Kidney (tissue), 14 donors: ENCODE data around the gene SLC29A4. TPM values are rescaled to one million over a fixed set of nuclear protein-coding genes. Genes with fewer than 3 reads are reported as not detected.
"Not testable (repeated sequence)": the region's sequence is repeated elsewhere in the genome, so short reads cannot be mapped to it uniquely, and the experiment has no call there.

Experiments used
- DNase-seq, 5 donors: peaks; one replicate each; pipeline ENCODE4 v3.0.0-alpha.2; 2013 to 2020
- FAIRE-seq: peaks from 2 replicates; lab custom pipeline; 2012; peaks lifted over from hg19 to GRCh38; lab: Jason Lieb, UNC
- H3K27ac ChIP-seq, 2 donors: one replicate each; pipeline ENCODE4 v1.7.0; 2013; ENCODE audit warnings: low read depth in 2 of 2, low read length in 2 of 2, inconsistent platforms in 1 of 2
- H3K27me3 ChIP-seq: one replicate; pipeline ENCODE4 v1.7.1; 2013; ENCODE audit warnings: low read length, inconsistent platforms; ENCODE audit not compliant: control insufficient read depth, insufficient read depth
- H3K36me3 ChIP-seq, 3 donors: one replicate each; pipeline versions ENCODE4 v1.7.0 to v1.7.1; 2013; ENCODE audit warnings: low read length in 3 of 3, control low read depth in 1 of 3, inconsistent platforms in 1 of 3; ENCODE audit not compliant: insufficient read depth in 3 of 3, control insufficient read depth in 2 of 3
- H3K4me1 ChIP-seq, 3 donors: one replicate each; pipeline versions ENCODE4 v1.7.0 to v1.7.1; 2013; ENCODE audit warnings: low read length in 3 of 3, inconsistent platforms in 1 of 3, low read depth in 1 of 3; ENCODE audit not compliant: control insufficient read depth in 2 of 3, insufficient read depth in 2 of 3
- H3K4me3 ChIP-seq, 3 donors: one replicate each; pipeline versions ENCODE4 v1.7.0 to v1.8.1; 2013; ENCODE audit warnings: low read length in 3 of 3, control low read depth in 1 of 3, inconsistent platforms in 1 of 3
- H3K9ac ChIP-seq, 3 donors: one replicate each; pipeline versions ENCODE4 v1.7.0 to v1.7.1; 2013; ENCODE audit warnings: low read length in 3 of 3, control low read depth in 1 of 3, inconsistent platforms in 1 of 3
- H3K9me3 ChIP-seq, 3 donors: one replicate each; pipeline versions ENCODE4 v1.7.0 to v1.7.1; 2013; ENCODE audit warnings: low read length in 3 of 3, control low read depth in 1 of 3, inconsistent platforms in 1 of 3; ENCODE audit not compliant: control insufficient read depth in 2 of 3, insufficient read depth in 1 of 3
- intact Hi-C: fragments of 100-400 bp; cut with DNase I; formaldehyde crosslinking; loops from one replicate; pipeline ENCODE4 v1.11.1; 2022
- polyA plus RNA-seq: library from polyadenylated mRNA; stranded (reverse); fragments of 350-450 nt; fragmentation: Illumina TruSeq; extraction: RNeasy Lipid Tissue Mini Kit (QIAGEN cat#74804); gene quantifications from one replicate; pipeline ENCODE4 v1.2.3, GENCODE V29; 2014; ENCODE audit warnings: low read depth, low replicate concordance; ENCODE audit not compliant: insufficient read depth
- total RNA-seq: library from RNA; stranded (reverse); fragmentation: NEBNext Ultra II Directional; extraction: Animal tissue kit (Norgen Biotek cat#: 25700); gene quantifications from one replicate; pipeline ENCODE4 v1.2.1, GENCODE V29; 2021
- TF ChIP-seq, protein P1 (sequence below): IDR thresholded peaks from 3 replicates; pipeline ENCODE4 v1.5.1; 2012; ENCODE audit warnings: mild to moderate bottlenecking, moderate library complexity, borderline replicate concordance; ENCODE audit not compliant: insufficient read depth; ENCODE audit errors: extremely low read depth
- donor health status: control.
- donor health status: control.
- donor health status: control.
- donor health status: control.
- donor health status: control.
- donor health status: DM: yes; HTN: yes; CAD: no.
- donor health status: Normal renal cell carcinoma (clear cell type).

The SLC29A4 gene
- total and polyA plus RNA-seq, 2 donors from 2014 or later: 3.4 to 6.8 TPM

- H3K4me3 ChIP-seq: no peak overlapping the region
- H3K27ac ChIP-seq: no peak overlapping the region
- H3K27me3 ChIP-seq: no peaks in the 10 kb centered on the region
- TF ChIP-seq, protein P1, sequence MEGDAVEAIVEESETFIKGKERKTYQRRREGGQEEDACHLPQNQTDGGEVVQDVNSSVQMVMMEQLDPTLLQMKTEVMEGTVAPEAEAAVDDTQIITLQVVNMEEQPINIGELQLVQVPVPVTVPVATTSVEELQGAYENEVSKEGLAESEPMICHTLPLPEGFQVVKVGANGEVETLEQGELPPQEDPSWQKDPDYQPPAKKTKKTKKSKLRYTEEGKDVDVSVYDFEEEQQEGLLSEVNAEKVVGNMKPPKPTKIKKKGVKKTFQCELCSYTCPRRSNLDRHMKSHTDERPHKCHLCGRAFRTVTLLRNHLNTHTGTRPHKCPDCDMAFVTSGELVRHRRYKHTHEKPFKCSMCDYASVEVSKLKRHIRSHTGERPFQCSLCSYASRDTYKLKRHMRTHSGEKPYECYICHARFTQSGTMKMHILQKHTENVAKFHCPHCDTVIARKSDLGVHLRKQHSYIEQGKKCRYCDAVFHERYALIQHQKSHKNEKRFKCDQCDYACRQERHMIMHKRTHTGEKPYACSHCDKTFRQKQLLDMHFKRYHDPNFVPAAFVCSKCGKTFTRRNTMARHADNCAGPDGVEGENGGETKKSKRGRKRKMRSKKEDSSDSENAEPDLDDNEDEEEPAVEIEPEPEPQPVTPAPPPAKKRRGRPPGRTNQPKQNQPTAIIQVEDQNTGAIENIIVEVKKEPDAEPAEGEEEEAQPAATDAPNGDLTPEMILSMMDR: no peak
- peaks cover 4 to 26% (median 14%) of the 10 kb centered on the region in 3 donors for H3K36me3 ChIP-seq
- H3K9ac ChIP-seq: no peak overlapping the region
- FAIRE-seq: no peak
- H3K9me3 ChIP-seq: no peaks in the 10 kb centered on the region
- DNase-seq: no peak
- H3K4me1 ChIP-seq: no peaks in the 10 kb centered on the region
- intact Hi-C loops: no loop called here
Observed at GRCh38 chr7:5314864-5315263, 32.1 kb downstream of the SLC29A4 start.

DNA sequence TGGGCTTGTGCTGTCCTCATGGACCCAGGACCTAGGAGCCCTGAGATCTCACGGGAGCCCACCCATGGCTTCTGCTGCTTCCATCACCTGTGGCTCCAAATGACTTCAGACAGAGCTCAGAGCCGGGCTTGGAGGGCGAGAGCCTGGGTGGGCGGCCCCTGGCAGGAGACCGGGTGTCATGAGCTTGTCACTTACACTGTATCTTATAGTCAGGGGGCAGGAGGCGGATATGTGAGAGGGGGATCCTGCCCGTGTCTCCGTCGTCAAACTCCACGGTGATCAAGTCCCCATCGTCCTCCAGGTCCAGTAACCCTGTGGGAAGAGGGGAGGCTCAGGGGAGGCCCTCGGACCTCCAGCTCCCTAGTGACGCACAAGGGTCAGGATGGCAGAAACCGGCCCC is 33.0 kb downstream of the SLC29A4 start:
- DNase-seq (no peak), FAIRE-seq (no peak)
- intact Hi-C loops: no loop called here
- H3K9me3 ChIP-seq: no peaks in the 10 kb centered on the region
- no peak overlapping the region for H3K27ac ChIP-seq
- no peak overlapping the region for H3K9ac ChIP-seq
- H3K4me1 ChIP-seq: no peaks in the 10 kb centered on the region
- H3K27me3 ChIP-seq: no peaks in the 10 kb centered on the region
- TF ChIP-seq, protein P1: no peak
- peaks cover 3 to 26% (median 11%) of the 10 kb centered on the region in 3 donors for H3K36me3 ChIP-seq
- no peak overlapping the region for H3K4me3 ChIP-seq

DNA sequence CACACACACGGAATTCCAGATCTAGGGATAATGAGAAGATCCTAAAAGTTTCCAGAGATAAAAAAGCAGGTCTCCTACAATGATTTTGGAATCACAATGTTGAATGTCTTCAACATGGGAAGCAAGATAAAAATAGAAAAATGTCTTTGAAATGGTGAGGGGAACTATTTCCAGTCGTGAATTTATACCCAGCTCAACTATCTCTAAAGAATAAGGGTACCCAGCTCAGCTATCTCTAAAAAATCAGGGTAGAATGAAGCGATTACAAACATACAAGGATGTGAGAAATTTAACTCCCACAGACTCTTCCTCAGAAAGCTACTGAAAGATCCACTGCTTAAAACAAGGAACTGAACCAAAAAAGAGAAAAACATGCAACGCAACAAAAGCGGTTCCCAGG is 35.9 kb downstream of the SLC29A4 start:
- intact Hi-C loops, H3K27ac ChIP-seq, H3K4me1 ChIP-seq, H3K9me3 ChIP-seq, FAIRE-seq, H3K27me3 ChIP-seq, H3K4me3 ChIP-seq, DNase-seq, H3K9ac ChIP-seq: not testable (repeated sequence)
- H3K36me3 ChIP-seq: peaks cover 0 to 29% (median 12%) of the 10 kb centered on the region in 3 donors

DNA sequence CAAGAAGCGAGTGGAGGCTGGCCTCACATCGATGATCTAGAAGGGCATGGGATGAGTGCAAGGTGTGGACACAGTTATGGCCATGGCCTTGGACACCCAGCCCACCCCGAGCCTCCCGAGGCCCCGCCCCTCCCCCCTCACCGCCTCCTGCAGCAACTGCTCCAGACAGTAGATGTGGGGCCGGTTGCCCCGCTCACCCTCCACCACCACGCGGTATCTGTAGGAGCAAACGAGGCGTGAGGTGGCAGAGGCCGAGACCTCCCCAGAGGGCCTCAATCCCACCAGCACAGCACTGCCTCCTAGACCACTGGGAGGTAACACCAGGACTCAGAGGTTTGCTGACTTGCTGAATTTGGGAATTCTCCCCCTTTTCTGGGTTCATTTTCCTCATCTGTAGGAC is 37.6 kb downstream of the SLC29A4 start:
- FAIRE-seq: no peak
- intact Hi-C loops: no loop called here
- Histone ChIP-seq H3K9ac (no peak overlapping the region), H3K27me3 (no peaks in the 10 kb centered on the region), H3K4me1 (no peaks in the 10 kb centered on the region), H3K9me3 (no peaks in the 10 kb centered on the region), H3K27ac (no peak overlapping the region), H3K4me3 (no peak overlapping the region), H3K36me3 (peaks cover 0 to 38% (median 18%) of the 10 kb centered on the region in 3 donors)
- no peak for DNase-seq
- TF ChIP-seq, protein P1: no peak
